K562 (cell line): ENCODE measurements around the gene TAAR2.

Experiments
- ARNT ChIP-seq, 2 experiments: fragments of 450-650 bp; IDR thresholded peaks; 2 replicates each; pipeline ENCODE4 v1.6.1; 2016; ENCODE audit warnings: mild to moderate bottlenecking in 1 of 2
- EZH2 ChIP-seq: IDR thresholded peaks from 2 replicates; pipeline ENCODE4 v1.6.1; 2012; ENCODE audit warnings: low read depth, mild to moderate bottlenecking, inconsistent platforms, low read length, borderline replicate concordance
- NR3C1 ChIP-seq: sonication (generic); formaldehyde crosslinking; IDR thresholded peaks from 2 replicates; pipeline ENCODE4 v1.8.1; 2022; ENCODE audit warnings: missing genetic modification reagents
- POLR2AphosphoS5 ChIP-seq: IDR thresholded peaks from 2 replicates; pipeline ENCODE4 v1.6.1; 2011; ENCODE audit warnings: mild to moderate bottlenecking, low read depth, low read length, moderate library complexity; ENCODE audit not compliant: control insufficient read depth, insufficient read depth
- SAFB ChIP-seq: fragments of 200-400 bp; formaldehyde crosslinking; IDR thresholded peaks from 2 replicates; pipeline ENCODE4 v1.6.1; 2017; ENCODE audit warnings: low read depth, low read length, borderline replicate concordance
- TOE1 ChIP-seq, 2 experiments: fragments of 450-650 bp in 1 of 2; sonication (generic) in 1 of 2; formaldehyde crosslinking in 1 of 2; IDR thresholded peaks; 2 replicates each; pipeline versions ENCODE4 v1.7.1 to v1.8.0; 2016 to 2022; ENCODE audit warnings: borderline replicate concordance in 2 of 2, mild to moderate bottlenecking in 2 of 2, antibody characterized with exemption in 1 of 2, inconsistent platforms in 1 of 2, low read depth in 1 of 2, missing genetic modification reagents in 1 of 2, moderate library complexity in 1 of 2
- ZKSCAN1 ChIP-seq: fragments of 150-350 bp; IDR thresholded peaks from 2 replicates; pipeline ENCODE4 v1.6.1; 2016; ENCODE audit warnings: low read depth, low read length
- ZNF24 ChIP-seq: fragments of 450-650 bp; IDR thresholded peaks from 2 replicates; pipeline ENCODE4 v1.6.1; 2016
- TF ChIP-seq, protein P1 (sequence below): fragments of 450-650 bp; IDR thresholded peaks from 2 replicates; pipeline ENCODE4 v1.6.1; 2016; ENCODE audit warnings: antibody characterized with exemption

DNA sequence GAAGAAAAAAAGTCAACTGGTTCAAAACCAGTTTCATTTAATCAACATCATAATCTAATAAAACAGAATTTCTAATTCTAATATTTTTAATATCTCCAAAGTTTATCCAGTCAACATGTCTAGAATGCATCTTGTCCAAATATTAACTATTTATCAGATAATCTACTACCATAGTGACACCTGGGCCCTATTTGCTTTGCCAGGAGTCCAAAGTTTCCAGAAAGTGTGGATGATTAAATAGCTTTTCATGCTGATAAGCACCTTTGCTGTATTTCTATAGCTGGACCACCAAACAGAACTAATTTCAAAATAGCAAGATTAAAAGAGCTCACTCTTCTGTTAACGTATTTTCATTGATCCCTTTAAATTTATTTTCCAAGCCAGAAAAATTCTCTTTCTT, 47.2 kb upstream of the TAAR2 start:
- TF ChIP-seq ZKSCAN1 (no peak), NR3C1 (CRISPR knock-in tag) (no peak), POLR2AphosphoS5 (no peak), ARNT (IDR thresholded peaks at IDR 0.05) (no peak), TOE1 (IDR thresholded peaks at IDR 0.05; ENCODE audit: borderline replicate concordance) (no peak), TOE1 (CRISPR knock-in tag; IDR thresholded peaks at IDR 0.05; ENCODE audit: borderline replicate concordance, low read depth) (no peak), SAFB (no peak), EZH2 (no peak), ZNF24 (no peak)
- TF ChIP-seq, protein P1, sequence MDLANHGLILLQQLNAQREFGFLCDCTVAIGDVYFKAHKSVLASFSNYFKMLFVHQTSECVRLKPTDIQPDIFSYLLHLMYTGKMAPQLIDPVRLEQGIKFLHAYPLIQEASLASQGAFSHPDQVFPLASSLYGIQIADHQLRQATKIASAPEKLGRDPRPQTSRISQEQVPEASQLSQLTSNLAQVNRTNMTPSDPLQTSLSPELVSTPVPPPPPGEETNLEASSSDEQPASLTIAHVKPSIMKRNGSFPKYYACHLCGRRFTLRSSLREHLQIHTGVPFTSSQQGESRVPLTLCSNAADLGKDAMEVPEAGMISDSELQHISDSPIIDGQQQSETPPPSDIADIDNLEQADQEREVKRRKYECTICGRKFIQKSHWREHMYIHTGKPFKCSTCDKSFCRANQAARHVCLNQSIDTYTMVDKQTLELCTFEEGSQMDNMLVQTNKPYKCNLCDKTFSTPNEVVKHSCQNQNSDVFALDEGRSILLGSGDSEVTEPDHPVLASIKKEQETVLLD, result no peak
